GM13977 (cell line): Measurements from ENCODE around the gene PTCHD4.

Source experiments
- DNase-seq: peaks from one replicate; pipeline ENCODE4 v3.0.0; 2012; ENCODE audit warnings: low spot score
- CTCF ChIP-seq: IDR thresholded peaks from 2 replicates; pipeline ENCODE4 v1.5.1; 2012; ENCODE audit warnings: mild to moderate bottlenecking, control low read depth; ENCODE audit not compliant: insufficient read depth; ENCODE audit errors: extremely low read depth, missing control alignments
- in situ Hi-C: fragments of 300-500 bp; cut with MboI; formaldehyde crosslinking; loops from one replicate; pipeline ENCODE4 v1.12.0; 2022; ENCODE audit warnings: low sequenced_read_pairs, low pct_unique_long_range_greater_than_20kb, mixed read lengths, inconsistent platforms; ENCODE audit not compliant: unreplicated experiment

The PTCHD4 gene

GRCh38 chr6:48061265-48061990, 49.6 kb downstream of the PTCHD4 start:
- no peak for DNase-seq
- no peak for TF ChIP-seq CTCF
- in situ Hi-C loops = no loop called here
